Measurements from ENCODE around the gene C17orf58. TPM values are rescaled to one million over a fixed set of nuclear protein-coding genes. Genes with fewer than 3 reads are reported as not detected.
A peak's percentile ranks its signal among the peaks of the same experiment; 100 is the strongest.

C17orf58 gene
- total and polyA plus RNA-seq, 9 of the 15 experiments (the other 6 are each of a cell fraction or from before 2014, with no cell fraction given) = 8.6 to 37.4 (median 27.6) TPM

- TF ChIP-seq ZNF609 (CRISPR knock-in tag; IDR thresholded peaks at IDR 0.05; ENCODE audit: borderline replicate concordance) = no peak
- no peak for TF ChIP-seq RBM14 (IDR thresholded peaks at IDR 0.05; ENCODE audit: borderline replicate concordance, insufficient read depth, low read depth, low read length)
- no peak for TF ChIP-seq HMGXB4 (CRISPR knock-in tag; IDR thresholded peaks at IDR 0.05)
- 0 out of 2 replicates have a peak, but pooled peaks have one; percentile 45 for TF ChIP-seq ATF6 (CRISPR knock-in tag; IDR thresholded peaks at IDR 0.05)
- TF ChIP-seq U2AF2 (optimal IDR thresholded peaks at IDR 0.05; ENCODE audit: low read depth, low read length) = no peak
- TF ChIP-seq ZBTB9 (CRISPR knock-in tag; IDR thresholded peaks at IDR 0.05) = 0 out of 2 replicates have a peak, but pooled peaks have one; percentile 62
- no peak for TF ChIP-seq ETV5 (CRISPR knock-in tag; IDR thresholded peaks at IDR 0.05; ENCODE audit: low read depth)
- no peak for TF ChIP-seq BACH1 (tag; IDR thresholded peaks at IDR 0.05)
- peak; percentile 76 to 85; a peak in 3 of 4 replicates for TF ChIP-seq MLLT1 (IDR thresholded peaks at IDR 0.05)
- no peak for TF ChIP-seq FOXO4 (CRISPR knock-in tag; IDR thresholded peaks at IDR 0.05)
- TF ChIP-seq KDM1A (IDR thresholded peaks at IDR 0.05) = peak; percentile 58 to 73; a peak in 3 of 4 replicates
- no peak for TF ChIP-seq ZNF589 (CRISPR knock-in tag; IDR thresholded peaks at IDR 0.05; ENCODE audit: low read depth)
- no peak; the same call in 1 of the 2 replicates for TF ChIP-seq SMAD4 (CRISPR knock-in tag; conservative IDR thresholded peaks at IDR 0.05)
Measured at GRCh38 chr17:67993998-67994361, 2.3 kb downstream of the C17orf58 start (continued).
